GM12878 (cell line): ENCODE data around the gene IL34. TPM values are rescaled to one million over a fixed set of nuclear protein-coding genes. Genes with fewer than 3 reads are reported as not detected.

Experiments
- ATAC-seq: fragments of 200-7000 bp; cut with Tn5 transposase; 3 replicates; pipeline ENCODE4 v1.9.1; 2020; ENCODE audit warnings: mild to moderate bottlenecking, moderate library complexity
- BruUV-seq: library from RNA; stranded (reverse); fragments of 400-500 nt; replicated peaks from 2 replicates; lab custom pipeline; 2021; lab: Mats Ljungman, UMichigan
- CTCF ChIA-PET: fragments of 300-600 bp; sonication (Branson Sonifier 250); formaldehyde crosslinking; extraction: SDS; loops from one replicate; lab custom pipeline; 2021; ENCODE audit warnings: inconsistent platforms; lab: Yijun Ruan, JAX
- POLR2A ChIA-PET: fragments of 350-600 bp; formaldehyde crosslinking; extraction: SDS; loops from one replicate; lab custom pipeline; 2021; ENCODE audit warnings: inconsistent platforms; lab: Charles Lee
- RAD21 ChIA-PET: fragments of 300-600 bp; sonication (Branson Sonifier 250); formaldehyde crosslinking; loops from one replicate; lab custom pipeline; 2023; ENCODE audit warnings: antibody characterized with exemption; ENCODE audit not compliant: unreplicated experiment; lab: Charles Lee
- SMC1A ChIA-PET: fragments of 300-600 bp; sonication (Branson Sonifier 250); formaldehyde crosslinking; loops from one replicate; lab custom pipeline; 2023; ENCODE audit not compliant: unreplicated experiment, uncharacterized antibody; lab: Charles Lee
- DNase-seq: peaks from one replicate; pipeline ENCODE4 v3.0.0-alpha.2; 2011; ENCODE audit warnings: low read depth, low spot score
- FAIRE-seq: peaks from 3 replicates; lab custom pipeline; 2011; peaks lifted over from hg19 to GRCh38; lab: Jason Lieb, UNC
- H2AFZ ChIP-seq: 2 replicates; pipeline ENCODE4 v1.6.0; 2011; ENCODE audit warnings: low read depth, low read length, control low read depth; ENCODE audit not compliant: control insufficient read depth
- H3K27ac ChIP-seq: 2 replicates; pipeline ENCODE4 v1.5.1; 2011; ENCODE audit warnings: control low read depth; ENCODE audit not compliant: control insufficient read depth, insufficient read depth
- H3K27me3 ChIP-seq, 2 experiments: replicated peaks in 1 of 2; 2 replicates each; pipeline versions ENCODE4 v1.6.0 to v1.6.1; 2011; ENCODE audit warnings: low read length in 1 of 2; ENCODE audit not compliant: control insufficient read depth in 2 of 2, insufficient read depth in 2 of 2
- H3K36me3 ChIP-seq, 2 experiments: 2 replicates each; pipeline ENCODE4 v1.5.1; 2011; ENCODE audit warnings: low read length in 1 of 2; ENCODE audit not compliant: control insufficient read depth in 2 of 2, insufficient read depth in 2 of 2
- H3K4me1 ChIP-seq: 2 replicates; pipeline ENCODE4 v1.6.1; 2011; ENCODE audit warnings: mild to moderate bottlenecking, low read length, moderate library complexity, mixed read lengths; ENCODE audit not compliant: control insufficient read depth, insufficient read depth
- H3K4me2 ChIP-seq: 2 replicates; pipeline ENCODE4 v1.6.0; 2011; ENCODE audit warnings: control low read depth; ENCODE audit not compliant: control insufficient read depth, insufficient read depth
- H3K4me3 ChIP-seq: fragments of 200-600 bp; sonication (generic); 2 replicates; pipeline ENCODE4 v1.5.1; 2016
- H3K79me2 ChIP-seq: 2 replicates; pipeline ENCODE4 v1.6.0; 2011; ENCODE audit warnings: low read length; ENCODE audit not compliant: control insufficient read depth, insufficient read depth
- H3K9ac ChIP-seq: 2 replicates; pipeline ENCODE4 v1.8.0; 2011; ENCODE audit warnings: low read length, control low read depth, mixed read lengths; ENCODE audit not compliant: control insufficient read depth, insufficient read depth
- H3K9me3 ChIP-seq: replicated peaks from 3 replicates; pipeline ENCODE4 v1.5.1; 2011; ENCODE audit warnings: mild to moderate bottlenecking, low read length; ENCODE audit not compliant: control insufficient read depth, insufficient read depth
- H4K20me1 ChIP-seq: 2 replicates; pipeline ENCODE4 v1.6.0; 2011; ENCODE audit not compliant: control insufficient read depth, insufficient read depth
- CEBPB ChIP-seq, 2 experiments: fragments of 150-350 bp in 1 of 2; IDR thresholded peaks; 2 replicates each; pipeline ENCODE4 v1.6.1; 2012 to 2014; ENCODE audit warnings: low read depth in 2 of 2, low read length in 2 of 2, borderline replicate concordance in 1 of 2, inconsistent platforms in 1 of 2
- HCFC1 ChIP-seq: fragments of 150-350 bp; IDR thresholded peaks from 2 replicates; pipeline ENCODE4 v1.6.1; 2014; ENCODE audit warnings: low read length
- HDGF ChIP-seq: fragments of 450-650 bp; IDR thresholded peaks from 2 replicates; pipeline ENCODE4 v1.6.1; 2016; ENCODE audit warnings: antibody characterized with exemption
- KDM1A ChIP-seq: fragments of 200-600 bp; sonication (generic); IDR thresholded peaks from 2 replicates; pipeline ENCODE4 v1.6.1; 2016; ENCODE audit warnings: borderline replicate concordance
- POLR2AphosphoS2 ChIP-seq: IDR thresholded peaks from 2 replicates; pipeline ENCODE4 v1.6.1; 2011; ENCODE audit warnings: low read depth, mild to moderate bottlenecking, low read length, improper control_type of control experiment, moderate library complexity
- WGBS: methylation state at CpG from one replicate; pipeline ENCODE4 v1.1.6; 2016; ENCODE audit warnings: low lambda C conversion rate; ENCODE audit not compliant: insufficient replicate concordance, insufficient coverage; ENCODE audit errors: missing lambda C conversion rate; 5-methylcytosine and 5-hydroxymethylcytosine counted together
- in situ Hi-C: fragments of 300-500 bp; cut with MboI; formaldehyde crosslinking; loops from 9 replicates; pipeline ENCODE4 v1.14.3; 2018; ENCODE audit warnings: mixed read lengths
- intact Hi-C: fragments of 100-400 bp; cut with micrococcal nuclease; formaldehyde crosslinking; loops from one replicate; pipeline ENCODE4 v1.14.2; 2022; ENCODE audit not compliant: unreplicated experiment
- polyA plus RNA-seq, 11 experiments: library from polyadenylated mRNA; depleted of rRNA in 4 of 11; unstranded in 6 of 11; stranded (reverse) in 5 of 11; fragments of >200 nt; fragmentation: Nextera tagmentation in 4 of 11; fragmentation: Illumina TruSeq in 1 of 11; extraction: Ambion mirVana in 4 of 11; extraction: Trizol in 1 of 11; gene quantifications; 1 replicate in 1 of 11; 2 replicates in 10 of 11; pipeline versions ENCODE4 v1.2.1 to v1.2.3, GENCODE V29; 2011 to 2016; ENCODE audit warnings: inconsistent platforms in 2 of 11, missing spikeins in 2 of 11, low read depth in 1 of 11
- total RNA-seq, 4 experiments: library from RNA; depleted of rRNA in 3 of 4; stranded (reverse); fragments of >200 nt in 3 of 4; fragmentation: Illumina TruSeq in 1 of 4; extraction: Trizol in 1 of 4; gene quantifications; 2 replicates each; pipeline versions ENCODE4 v1.2.1 to v1.2.3, GENCODE V29; 2013 to 2021
- TF ChIP-seq, protein P1 (sequence below): fragments of 450-650 bp; formaldehyde crosslinking; IDR thresholded peaks from 2 replicates; pipeline ENCODE4 v1.4.0; 2020; ENCODE audit warnings: mild to moderate bottlenecking, moderate library complexity

Gene IL34
- total and polyA plus RNA-seq, 10 of the 15 experiments (the other 5 are each of a cell fraction or from before 2014, with no cell fraction given), result 0.27 to 0.40 TPM; not detected in 8

DNA sequence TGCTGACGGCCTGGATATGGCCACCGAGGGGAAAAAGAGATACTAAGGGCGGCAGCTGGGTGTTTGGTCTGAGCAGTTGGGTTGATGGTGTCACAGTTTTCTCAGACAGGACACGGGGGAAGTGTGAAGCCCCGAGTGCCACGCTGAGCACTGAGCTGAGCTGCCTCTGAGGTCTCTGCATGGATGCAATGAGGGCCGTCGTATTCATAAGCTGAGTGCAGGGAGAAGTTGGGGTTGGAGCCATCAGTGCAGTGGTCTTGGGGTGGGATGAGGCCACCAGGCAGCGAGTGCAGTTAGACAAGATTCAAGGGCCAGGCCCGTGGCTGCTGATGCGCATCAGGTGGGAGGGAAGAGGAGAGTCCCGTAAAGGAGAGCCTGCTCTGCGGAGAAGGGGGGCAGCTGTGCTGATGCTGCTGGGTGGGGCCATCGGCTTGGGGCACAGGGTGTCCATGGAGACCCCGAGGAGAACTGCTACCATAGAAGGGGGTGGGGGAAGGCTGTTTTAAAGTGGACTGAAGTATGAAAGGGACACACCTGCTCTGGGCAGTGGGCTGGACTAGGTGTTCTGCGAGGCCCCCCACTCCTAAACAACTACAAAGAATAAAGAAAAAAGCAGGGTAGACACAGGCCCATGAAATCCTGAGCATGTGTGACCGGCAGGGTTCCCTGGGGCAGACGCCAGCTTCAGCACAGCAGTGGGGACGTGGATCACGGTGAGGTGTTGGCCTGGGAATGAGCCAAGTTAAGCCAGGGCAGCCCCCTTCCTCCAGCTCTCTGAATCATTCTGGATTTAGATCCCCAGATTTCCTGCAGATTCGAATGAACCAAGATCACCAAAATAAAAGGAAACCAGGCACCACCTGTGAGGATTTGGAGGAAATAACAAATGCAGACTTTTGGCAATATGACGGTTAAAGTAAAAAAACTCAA, 19.7 kb downstream of the IL34 start:
- BruUV-seq, result no TSS peak
- FAIRE-seq (no peak), DNase-seq (no peak), ATAC-seq (no peak)
- no peak overlapping the region for H3K4me2 ChIP-seq
- no peak for TF ChIP-seq KDM1A
- no peak for TF ChIP-seq HCFC1
- no peak for TF ChIP-seq HDGF
- no peak for TF ChIP-seq CEBPB (IDR thresholded peaks at IDR 0.05; ENCODE audit: borderline replicate concordance in 1 of 2, low read depth in 2 of 2, low read length in 2 of 2)
- TF ChIP-seq, protein P1, sequence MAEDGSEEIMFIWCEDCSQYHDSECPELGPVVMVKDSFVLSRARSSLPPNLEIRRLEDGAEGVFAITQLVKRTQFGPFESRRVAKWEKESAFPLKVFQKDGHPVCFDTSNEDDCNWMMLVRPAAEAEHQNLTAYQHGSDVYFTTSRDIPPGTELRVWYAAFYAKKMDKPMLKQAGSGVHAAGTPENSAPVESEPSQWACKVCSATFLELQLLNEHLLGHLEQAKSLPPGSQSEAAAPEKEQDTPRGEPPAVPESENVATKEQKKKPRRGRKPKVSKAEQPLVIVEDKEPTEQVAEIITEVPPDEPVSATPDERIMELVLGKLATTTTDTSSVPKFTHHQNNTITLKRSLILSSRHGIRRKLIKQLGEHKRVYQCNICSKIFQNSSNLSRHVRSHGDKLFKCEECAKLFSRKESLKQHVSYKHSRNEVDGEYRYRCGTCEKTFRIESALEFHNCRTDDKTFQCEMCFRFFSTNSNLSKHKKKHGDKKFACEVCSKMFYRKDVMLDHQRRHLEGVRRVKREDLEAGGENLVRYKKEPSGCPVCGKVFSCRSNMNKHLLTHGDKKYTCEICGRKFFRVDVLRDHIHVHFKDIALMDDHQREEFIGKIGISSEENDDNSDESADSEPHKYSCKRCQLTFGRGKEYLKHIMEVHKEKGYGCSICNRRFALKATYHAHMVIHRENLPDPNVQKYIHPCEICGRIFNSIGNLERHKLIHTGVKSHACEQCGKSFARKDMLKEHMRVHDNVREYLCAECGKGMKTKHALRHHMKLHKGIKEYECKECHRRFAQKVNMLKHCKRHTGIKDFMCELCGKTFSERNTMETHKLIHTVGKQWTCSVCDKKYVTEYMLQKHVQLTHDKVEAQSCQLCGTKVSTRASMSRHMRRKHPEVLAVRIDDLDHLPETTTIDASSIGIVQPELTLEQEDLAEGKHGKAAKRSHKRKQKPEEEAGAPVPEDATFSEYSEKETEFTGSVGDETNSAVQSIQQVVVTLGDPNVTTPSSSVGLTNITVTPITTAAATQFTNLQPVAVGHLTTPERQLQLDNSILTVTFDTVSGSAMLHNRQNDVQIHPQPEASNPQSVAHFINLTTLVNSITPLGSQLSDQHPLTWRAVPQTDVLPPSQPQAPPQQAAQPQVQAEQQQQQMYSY (CRISPR knock-in tag), result no peak
- TF ChIP-seq POLR2AphosphoS2, result no peak
- intact Hi-C loops, result no loop called here
- CTCF ChIA-PET, result no interaction called here
- H3K4me1 ChIP-seq, result no peaks in the 10 kb centered on the region
- WGBS, result 49% methylated on average over 21 of the region's 22 CpGs
- no peaks in the 10 kb centered on the region; a peak in 1 of 4 replicates for H3K27me3 ChIP-seq
- H4K20me1 ChIP-seq, result no peaks in the 10 kb centered on the region
- H3K4me3 ChIP-seq, result no peak overlapping the region
- POLR2A ChIA-PET, result no interaction called here
- no peak overlapping the region for H3K9ac ChIP-seq
- no peak overlapping the region for H2AFZ ChIP-seq
- H3K27ac ChIP-seq, result no peak overlapping the region
- SMC1A ChIA-PET, result interaction anchor here (0.5 kb wide), 1 partner anchor 57 kb away, joined by 3 read pairs; no protein-coding TSS in a partner anchor
- RAD21 ChIA-PET, result no interaction called here
- H3K9me3 ChIP-seq, result no peaks in the 10 kb centered on the region
- in situ Hi-C loops, result no loop called here
- no peaks in the 10 kb centered on the region for H3K36me3 ChIP-seq
- H3K79me2 ChIP-seq, result no peaks in the 10 kb centered on the region
